H1 (cell line): ENCODE data around the gene TMEM266. TPM values are rescaled to one million over a fixed set of nuclear protein-coding genes. Genes with fewer than 3 reads are reported as not detected.
A peak's percentile ranks its signal among the peaks of the same experiment; 100 is the strongest.

Experiments used
- CTCF ChIA-PET: fragments of 300-600 bp; sonication (Branson Sonifier 250); formaldehyde crosslinking; loops from one replicate; lab custom pipeline; 2021; ENCODE audit not compliant: partially characterized antibody; lab: Charles Lee
- POLR2A ChIA-PET: fragments of 300-600 bp; sonication (Branson Sonifier 250); formaldehyde crosslinking; loops from one replicate; lab custom pipeline; 2021; ENCODE audit warnings: inconsistent platforms; ENCODE audit not compliant: partially characterized antibody; lab: Charles Lee
- DNase-seq, 2 experiments: peaks; one replicate each; pipeline versions ENCODE4 v3.0.0 to v3.0.0-alpha.2; 2010 to 2022; ENCODE audit warnings: low spot score in 2 of 2, low read depth in 1 of 2, mixed read lengths in 1 of 2
- FAIRE-seq: peaks from 2 replicates; lab custom pipeline; 2011; peaks lifted over from hg19 to GRCh38; lab: Jason Lieb, UNC
- H2AFZ ChIP-seq: 2 replicates; pipeline ENCODE4 v1.8.1; 2012; ENCODE audit warnings: low read length, inconsistent platforms
- H2AK5ac ChIP-seq: 2 replicates; pipeline ENCODE4 v1.6.1; 2013; ENCODE audit warnings: low read depth, low read length
- H2BK120ac ChIP-seq: replicated peaks from 2 replicates; pipeline ENCODE3; 2013; ENCODE audit warnings: low read depth, low read length, inconsistent platforms
- H2BK12ac ChIP-seq: 2 replicates; pipeline ENCODE4 v1.6.1; 2013; ENCODE audit warnings: low read depth, low read length
- H2BK15ac ChIP-seq: 2 replicates; pipeline ENCODE4 v1.6.1; 2013; ENCODE audit warnings: low read length
- H2BK20ac ChIP-seq: 2 replicates; pipeline ENCODE4 v1.6.1; 2013; ENCODE audit warnings: low read length
- H2BK5ac ChIP-seq: 2 replicates; pipeline ENCODE4 v1.6.1; 2013; ENCODE audit warnings: low read depth, low read length
- H3K14ac ChIP-seq: 2 replicates; pipeline ENCODE4 v1.6.1; 2013; ENCODE audit warnings: inconsistent platforms; ENCODE audit not compliant: insufficient read length
- H3K18ac ChIP-seq: 2 replicates; pipeline ENCODE4 v1.6.1; 2013; ENCODE audit warnings: low read length; ENCODE audit errors: extremely low read depth
- H3K23ac ChIP-seq: 2 replicates; pipeline ENCODE4 v1.6.1; 2013; ENCODE audit warnings: inconsistent platforms; ENCODE audit not compliant: insufficient read length
- H3K23me2 ChIP-seq: 2 replicates; pipeline ENCODE4 v1.6.1; 2013; ENCODE audit warnings: low read depth, low read length
- H3K27ac ChIP-seq: 2 replicates; pipeline ENCODE4 v1.6.1; 2011; ENCODE audit warnings: low read depth, low read length, inconsistent platforms
- H3K27me3 ChIP-seq, 4 experiments: replicated peaks in 1 of 4; 1 replicate in 1 of 4; 2 replicates in 3 of 4; pipeline versions ENCODE4 v1.6.1 to v1.8.1; 2011 to 2013; ENCODE audit warnings: low read length in 3 of 4, mild to moderate bottlenecking in 3 of 4, inconsistent platforms in 2 of 4, mixed read lengths in 2 of 4, moderate library complexity in 1 of 4; ENCODE audit not compliant: control insufficient read depth in 3 of 4, insufficient read depth in 3 of 4; ENCODE audit errors: extremely low read depth in 1 of 4
- H3K36me3 ChIP-seq, 4 experiments: 2 replicates each; pipeline versions ENCODE4 v1.6.1 to v1.8.1; 2011 to 2013; ENCODE audit warnings: mild to moderate bottlenecking in 4 of 4, low read length in 3 of 4, moderate library complexity in 2 of 4, control low read depth in 1 of 4, inconsistent platforms in 1 of 4; ENCODE audit not compliant: insufficient read depth in 4 of 4, control insufficient read depth in 2 of 4
- H3K4ac ChIP-seq: replicated peaks from 2 replicates; pipeline ENCODE3; 2013; ENCODE audit warnings: low read length, low read depth, mixed read lengths, inconsistent platforms; ENCODE audit not compliant: insufficient read length
- H3K4me1 ChIP-seq, 4 experiments: replicated peaks in 1 of 4; 1 replicate in 1 of 4; 2 replicates in 3 of 4; pipeline versions ENCODE4 v1.6.1 to v1.8.1; 2011 to 2013; ENCODE audit warnings: low read length in 3 of 4, inconsistent platforms in 2 of 4, mixed read lengths in 1 of 4; ENCODE audit not compliant: insufficient read depth in 4 of 4, control insufficient read depth in 3 of 4
- H3K4me2 ChIP-seq, 2 experiments: 2 replicates each; pipeline versions ENCODE4 v1.6.1 to v1.8.1; 2011 to 2013; ENCODE audit warnings: low read depth in 2 of 2, low read length in 2 of 2, control low read depth in 1 of 2, inconsistent platforms in 1 of 2, mild to moderate bottlenecking in 1 of 2; ENCODE audit not compliant: insufficient read depth in 1 of 2
- H3K4me3 ChIP-seq, 4 experiments: fragments of 200-600, 300-600 bp in 1 of 4; sonication (generic), shearing (Covaris generic), sonication (Bioruptor Twin) in 1 of 4; 2 replicates each; pipeline versions ENCODE4 v1.5.1 to v1.8.1; 2011 to 2016; ENCODE audit warnings: low read length in 4 of 4, low read depth in 3 of 4, control low read depth in 2 of 4, inconsistent platforms in 2 of 4, mild to moderate bottlenecking in 2 of 4, mixed read lengths in 1 of 4, moderate library complexity in 1 of 4; ENCODE audit not compliant: insufficient read depth in 2 of 4; ENCODE audit errors: extremely low read depth in 1 of 4
- H3K56ac ChIP-seq: replicated peaks from 2 replicates; pipeline ENCODE3; 2013; ENCODE audit warnings: low read depth, mild to moderate bottlenecking, mixed read lengths, low read length, inconsistent platforms; ENCODE audit not compliant: insufficient read length
- H3K79me1 ChIP-seq: 2 replicates; pipeline ENCODE4 v1.6.1; 2013; ENCODE audit warnings: low read depth, low read length, control low read depth
- H3K79me2 ChIP-seq, 2 experiments: 2 replicates each; pipeline versions ENCODE4 v1.6.1 to v1.8.1; 2012 to 2013; ENCODE audit warnings: low read length in 2 of 2, mild to moderate bottlenecking in 2 of 2, inconsistent platforms in 1 of 2; ENCODE audit not compliant: insufficient read depth in 2 of 2, control insufficient read depth in 1 of 2
- H3K9ac ChIP-seq, 4 experiments: replicated peaks in 1 of 4; 1 replicate in 1 of 4; 2 replicates in 3 of 4; pipeline versions ENCODE4 v1.6.1 to v1.8.1; 2011 to 2013; ENCODE audit warnings: low read depth in 3 of 4, low read length in 3 of 4, control low read depth in 2 of 4, mild to moderate bottlenecking in 2 of 4, moderate library complexity in 2 of 4, inconsistent platforms in 1 of 4; ENCODE audit errors: extremely low read depth in 1 of 4
- H3K9me3 ChIP-seq, 2 experiments: 2 replicates each; pipeline versions ENCODE4 v1.6.1 to v1.8.1; 2012 to 2013; ENCODE audit warnings: mild to moderate bottlenecking in 2 of 2, moderate library complexity in 2 of 2, control low read depth in 1 of 2, inconsistent platforms in 1 of 2, low read depth in 1 of 2, low read length in 1 of 2, mixed read lengths in 1 of 2; ENCODE audit not compliant: insufficient read depth in 2 of 2
- H4K20me1 ChIP-seq, 2 experiments: replicated peaks in 1 of 2; 2 replicates each; pipeline versions ENCODE3 to v1.8.1; 2011 to 2013; ENCODE audit warnings: inconsistent platforms in 2 of 2, low read length in 2 of 2, mild to moderate bottlenecking in 1 of 2; ENCODE audit not compliant: insufficient read depth in 2 of 2, control insufficient read depth in 1 of 2
- H4K5ac ChIP-seq: 2 replicates; pipeline ENCODE4 v1.6.1; 2013; ENCODE audit warnings: low read length, low read depth, mixed read lengths, inconsistent platforms; ENCODE audit not compliant: insufficient read length
- H4K8ac ChIP-seq: 2 replicates; pipeline ENCODE4 v1.8.0; 2013; ENCODE audit warnings: mild to moderate bottlenecking, moderate library complexity, low read length, inconsistent platforms; ENCODE audit not compliant: insufficient read depth; ENCODE audit errors: extremely low read depth
- H4K91ac ChIP-seq: replicated peaks from 2 replicates; pipeline ENCODE3; 2013; ENCODE audit warnings: low read length, mixed read lengths, inconsistent platforms; ENCODE audit not compliant: insufficient read length
- RAD21 ChIP-seq, 2 experiments: IDR thresholded peaks in 1 of 2; conservative IDR thresholded peaks in 1 of 2; 2 replicates each; pipeline ENCODE4 v1.6.1; 2011; ENCODE audit warnings: low read depth in 2 of 2, low read length in 2 of 2, improper control_type of control experiment in 1 of 2, inconsistent platforms in 1 of 2, mild to moderate bottlenecking in 1 of 2, moderate library complexity in 1 of 2
- WGBS, 2 experiments: shearing (Covaris generic) in 1 of 2; methylation state at CpG; one replicate each; pipeline versions ENCODE4 v1.1.6 to v1.1.7; 2013 to 2015; ENCODE audit warnings: low lambda C conversion rate in 2 of 2, mixed read lengths in 2 of 2, inconsistent platforms in 1 of 2, low coverage in 1 of 2, missing lambda C conversion rate in 1 of 2; ENCODE audit not compliant: insufficient replicate concordance in 2 of 2, insufficient coverage in 1 of 2, insufficient read length in 1 of 2; ENCODE audit errors: extremely low coverage in 1 of 2, missing lambda C conversion rate in 1 of 2; 5-methylcytosine and 5-hydroxymethylcytosine counted together
- polyA plus RNA-seq, 7 experiments: library from polyadenylated mRNA; depleted of rRNA in 3 of 7; stranded (reverse) in 5 of 7; unstranded in 2 of 7; fragments of >200 nt in 5 of 7; fragments of 200-250 nt in 2 of 7; gene quantifications; 1 replicate in 5 of 7; 2 replicates in 1 of 7; 4 replicates in 1 of 7; pipeline versions ENCODE4 v1.2.1 to v1.2.3, GENCODE V29; 2011 to 2013; ENCODE audit warnings: missing spikeins in 2 of 7, mixed read lengths in 2 of 7
- total RNA-seq: library from RNA; stranded (reverse); fragmentation: NEBNext Ultra II Directional; extraction: Animal tissue kit (Norgen Biotek cat#: 25700); gene quantifications from 2 replicates; pipeline ENCODE4 v1.2.1, GENCODE V29; 2021
- TF ChIP-seq, protein P1 (sequence below), 3 experiments: IDR thresholded peaks; 1 replicate in 2 of 3; 2 replicates in 1 of 3; pipeline versions ENCODE4 v1.5.1 to v1.6.1; 2011; ENCODE audit warnings: low read length in 3 of 3, mild to moderate bottlenecking in 3 of 3, inconsistent platforms in 2 of 3, low read depth in 1 of 3, moderate library complexity in 1 of 3; ENCODE audit not compliant: insufficient read depth in 1 of 3; ENCODE audit errors: control extremely low read depth in 1 of 3
- TF ChIP-seq, protein P2 (sequence below): IDR thresholded peaks from 2 replicates; pipeline ENCODE4 v1.6.1; 2011; ENCODE audit warnings: low read depth, mild to moderate bottlenecking, low read length; ENCODE audit not compliant: insufficient read depth

Gene TMEM266
- total and polyA plus RNA-seq, 2 of the 8 experiments (the other 6 are each of a cell fraction or from before 2014, with no cell fraction given) = 2.6 TPM

DNA sequence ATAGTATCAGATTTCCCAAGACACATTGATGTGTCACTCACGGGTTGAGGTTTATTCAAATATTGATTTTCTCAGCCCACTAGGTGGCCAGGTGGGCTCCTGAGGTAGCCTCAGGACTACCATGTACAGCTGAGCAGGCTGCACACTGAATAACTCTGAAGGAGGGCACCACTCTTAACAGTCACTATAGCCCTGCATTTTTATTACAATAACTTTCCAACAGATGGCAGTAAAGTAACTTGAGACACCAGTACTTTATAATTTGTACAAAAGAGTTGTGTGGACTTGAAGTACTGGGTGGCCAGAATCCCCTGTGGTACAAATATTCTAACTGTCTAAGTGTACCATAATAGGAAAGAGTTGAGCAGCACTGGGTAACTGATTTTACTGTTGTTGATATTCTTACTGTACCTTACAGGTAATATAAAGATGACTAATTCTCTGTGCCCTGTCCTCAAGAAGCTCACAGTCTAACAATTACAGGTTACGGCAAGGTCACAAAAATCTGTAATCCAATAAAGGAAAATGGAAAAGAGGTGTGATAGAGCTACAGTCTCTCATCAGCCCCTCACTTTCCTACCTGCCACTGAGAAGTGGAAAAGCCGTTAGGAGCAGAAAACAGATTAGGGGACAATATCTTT lies 175.5 kb downstream of the TMEM266 start:
- no peak overlapping the region for H2BK120ac ChIP-seq
- peak; percentile 56 to 59 for TF ChIP-seq RAD21 (IDR thresholded peaks at IDR 0.05 in 1 of 2, conservative IDR thresholded peaks at IDR 0.05 in 1 of 2; ENCODE audit: low read depth in 2 of 2, low read length in 2 of 2)
- TF ChIP-seq, protein P1, sequence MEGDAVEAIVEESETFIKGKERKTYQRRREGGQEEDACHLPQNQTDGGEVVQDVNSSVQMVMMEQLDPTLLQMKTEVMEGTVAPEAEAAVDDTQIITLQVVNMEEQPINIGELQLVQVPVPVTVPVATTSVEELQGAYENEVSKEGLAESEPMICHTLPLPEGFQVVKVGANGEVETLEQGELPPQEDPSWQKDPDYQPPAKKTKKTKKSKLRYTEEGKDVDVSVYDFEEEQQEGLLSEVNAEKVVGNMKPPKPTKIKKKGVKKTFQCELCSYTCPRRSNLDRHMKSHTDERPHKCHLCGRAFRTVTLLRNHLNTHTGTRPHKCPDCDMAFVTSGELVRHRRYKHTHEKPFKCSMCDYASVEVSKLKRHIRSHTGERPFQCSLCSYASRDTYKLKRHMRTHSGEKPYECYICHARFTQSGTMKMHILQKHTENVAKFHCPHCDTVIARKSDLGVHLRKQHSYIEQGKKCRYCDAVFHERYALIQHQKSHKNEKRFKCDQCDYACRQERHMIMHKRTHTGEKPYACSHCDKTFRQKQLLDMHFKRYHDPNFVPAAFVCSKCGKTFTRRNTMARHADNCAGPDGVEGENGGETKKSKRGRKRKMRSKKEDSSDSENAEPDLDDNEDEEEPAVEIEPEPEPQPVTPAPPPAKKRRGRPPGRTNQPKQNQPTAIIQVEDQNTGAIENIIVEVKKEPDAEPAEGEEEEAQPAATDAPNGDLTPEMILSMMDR (IDR thresholded peaks at IDR 0.05; ENCODE audit: control extremely low read depth in 1 of 3, insufficient read depth in 1 of 3, low read depth in 1 of 3, low read length in 3 of 3) = peak in 2 of 3 experiments; percentile 22 to 29; a peak in 2 of 4 replicates
- TF ChIP-seq, protein P2, sequence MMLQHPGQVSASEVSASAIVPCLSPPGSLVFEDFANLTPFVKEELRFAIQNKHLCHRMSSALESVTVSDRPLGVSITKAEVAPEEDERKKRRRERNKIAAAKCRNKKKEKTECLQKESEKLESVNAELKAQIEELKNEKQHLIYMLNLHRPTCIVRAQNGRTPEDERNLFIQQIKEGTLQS = no peak
- TF ChIP-seq, all 59 proteins: peak for 2
- Histone ChIP-seq H4K91ac (no peak overlapping the region), H3K27ac (no peak overlapping the region), H3K23ac (no peak overlapping the region), H4K8ac (no peak overlapping the region), H3K14ac (no peak overlapping the region), H2BK5ac (no peak overlapping the region), H3K27me3 (no peaks in the 10 kb centered on the region), H3K56ac (no peak overlapping the region), H3K23me2 (no peaks in the 10 kb centered on the region), H4K5ac (no peak overlapping the region), H2AK5ac (no peak overlapping the region), H3K9me3 (no peaks in the 10 kb centered on the region), H3K79me1 (no peaks in the 10 kb centered on the region), H3K9ac (no peak overlapping the region), H2BK12ac (no peak overlapping the region), H2AFZ (no peak overlapping the region), H3K36me3 (peaks cover 0 to 7% (median 1%) of the 10 kb centered on the region in 4 experiments; a peak in 3 of 8 replicates), H4K20me1 (peaks cover 0 to 2% of the 10 kb centered on the region in 2 experiments), H3K4me2 (no peak overlapping the region), H2BK15ac (no peak overlapping the region), H3K18ac (no peak overlapping the region), H3K79me2 (no peaks in the 10 kb centered on the region), H3K4ac (no peak overlapping the region), H2BK20ac (no peak overlapping the region), H3K4me1 (peaks cover 0 to 8% (median 5%) of the 10 kb centered on the region in 4 experiments; a peak in 6 of 7 replicates), H3K4me3 (no peak overlapping the region)
- DNase-seq (no peak), FAIRE-seq (peak; percentile 50)
- CTCF ChIA-PET = interaction anchor here (0.6 to 6.2 kb wide), 32 partner anchors 9 to 632 kb away, joined by 3 to 55 read pairs (median 4); no protein-coding TSS in a partner anchor
- POLR2A ChIA-PET = no interaction called here
- 74% methylated on average over 3 of the region's 3 CpGs; no CpG with 5 or more reads in 1 of the 2 experiments for WGBS, 2 experiments
